SU-DHL-6 (cell line): ENCODE results near the gene WFDC11.

Experiments used
- CTCF ChIP-seq: fragments of 200-600 bp; sonication (generic); IDR thresholded peaks from one replicate; pipeline ENCODE4 v1.5.1; 2017; ENCODE audit warnings: antibody characterized with exemption, mild to moderate bottlenecking, low read length, moderate library complexity; ENCODE audit not compliant: insufficient read depth, poor library complexity, severe bottlenecking
- EZH2phosphoT487 ChIP-seq: fragments of 200-600 bp; sonication (generic), shearing (Covaris generic); conservative IDR thresholded peaks from 2 replicates; pipeline ENCODE4 v1.6.1; 2018; ENCODE audit warnings: mild to moderate bottlenecking, antibody characterized with exemption, low read length, moderate library complexity, mixed read lengths

- no peak for TF ChIP-seq CTCF
- no peak for TF ChIP-seq EZH2phosphoT487
Observed at GRCh38 chr20:45685896-45686295, 15.9 kb upstream of the WFDC11 start.
